ENCODE results near the gene NOS1AP.
A peak's percentile ranks its signal among the peaks of the same experiment; 100 is the strongest.
"Not testable (repeated sequence)": the region's sequence is repeated elsewhere in the genome, so short reads cannot be mapped to it uniquely, and the experiment has no call there.

The NOS1AP gene

GRCh38 chr1:162069334-162070093 lies at the start of gene NOS1AP:
TSS of gene NOS1AP (plus strand) at chr1:162069691. CDS start at chr1:162070178, 487 bp downstream.
- peak; percentile 39 for DNase-seq

- no peak for DNase-seq
Measured at GRCh38 chr1:162020150-162020549, 49.3 kb upstream of the NOS1AP start.

GRCh38 chr1:162021124-162021523 lies 48.4 kb upstream of the NOS1AP start:
- no peak for DNase-seq

GRCh38 chr1:162022626-162023025 lies 46.9 kb upstream of the NOS1AP start:
- DNase-seq = no peak

GRCh38 chr1:162023181-162023546 lies 46.3 kb upstream of the NOS1AP start:
- DNase-seq = no peak

GRCh38 chr1:162023547-162024501 lies 45.7 kb upstream of the NOS1AP start, which contains the start of gene OLFML2B:
TSS of gene OLFML2B (minus strand) at chr1:162023869. CDS start at chr1:162023430, 439 bp downstream.
- DNase-seq = peak; percentile 80

- no peak for DNase-seq
Measured at GRCh38 chr1:162025541-162025940, 44.0 kb upstream of the NOS1AP start.

- no peak for DNase-seq
Measured at GRCh38 chr1:162026881-162027280, 42.6 kb upstream of the NOS1AP start.

GRCh38 chr1:162028726-162029125 lies 40.8 kb upstream of the NOS1AP start:
- DNase-seq = no peak

GRCh38 chr1:162029157-162029556 lies 40.3 kb upstream of the NOS1AP start:
- DNase-seq = no peak

GRCh38 chr1:162030759-162031280 lies 38.7 kb upstream of the NOS1AP start:
- DNase-seq = no peak

GRCh38 chr1:162033428-162033827 lies 36.1 kb upstream of the NOS1AP start:
- DNase-seq = no peak

- no peak for DNase-seq
Measured at GRCh38 chr1:162035241-162035640, 34.2 kb upstream of the NOS1AP start.

GRCh38 chr1:162036163-162036562 lies 33.3 kb upstream of the NOS1AP start:
- DNase-seq = no peak

- DNase-seq = no peak
Measured at GRCh38 chr1:162038624-162039023, 30.9 kb upstream of the NOS1AP start.

GRCh38 chr1:162040001-162040400 lies 29.5 kb upstream of the NOS1AP start:
- no peak for DNase-seq

GRCh38 chr1:162040657-162041056 lies 28.8 kb upstream of the NOS1AP start:
- DNase-seq = no peak

- no peak for DNase-seq
Measured at GRCh38 chr1:162042361-162042760, 27.1 kb upstream of the NOS1AP start.

- DNase-seq = no peak
Measured at GRCh38 chr1:162046921-162047320, 22.6 kb upstream of the NOS1AP start.

GRCh38 chr1:162053949-162054348 lies 15.5 kb upstream of the NOS1AP start:
- DNase-seq = not testable (repeated sequence)

GRCh38 chr1:162055062-162055461 lies 14.4 kb upstream of the NOS1AP start:
- peak; percentile 44 for DNase-seq

GRCh38 chr1:162056043-162056442 lies 13.4 kb upstream of the NOS1AP start:
- no peak for DNase-seq

- DNase-seq = no peak
Measured at GRCh38 chr1:162056579-162056978, 12.9 kb upstream of the NOS1AP start.

- DNase-seq = no peak
Measured at GRCh38 chr1:162059721-162060120, 9.8 kb upstream of the NOS1AP start.
